ENCODE measurements around the gene ACTL7A. TPM values are rescaled to one million over a fixed set of nuclear protein-coding genes. Genes with fewer than 3 reads are reported as not detected.

Gene ACTL7A
- total and polyA plus RNA-seq, 2 of the 4 experiments (the other 2 are of a cell fraction): not detected

GRCh38 chr9:108867829-108868228, 5.8 kb downstream of the ACTL7A start:
- Histone ChIP-seq H4K8ac (ENCODE audit: low read depth in 2 of 2, low read length in 2 of 2) (no peak overlapping the region), H2BK5ac (ENCODE audit: low read depth, low read length, poor library complexity, severe bottlenecking) (no peak overlapping the region), H4K91ac (ENCODE audit: insufficient read depth, low read depth, low read length) (no peak overlapping the region), H3K27me3 (ENCODE audit: control insufficient read depth, insufficient read depth, low read length) (no peaks in the 10 kb centered on the region), H3K4me2 (ENCODE audit: low read depth, low read length) (no peak overlapping the region), H4K5ac (ENCODE audit: low read depth, low read length) (no peak overlapping the region), H3K9me3 (ENCODE audit: control insufficient read depth, insufficient read depth, low read length) (no peaks in the 10 kb centered on the region; the same call in 1 of the 2 replicates), H2AFZ (replicated peaks; ENCODE audit: low read length, poor library complexity) (no peak overlapping the region), H3K56ac (ENCODE audit: extremely low read depth, insufficient read depth, low read length) (no peak overlapping the region), H3K9ac (ENCODE audit: low read depth, low read length) (no peak overlapping the region), H3K9me1 (ENCODE audit: insufficient read depth, low read length) (peaks cover 6% of the 10 kb centered on the region; the same call in 1 of the 2 replicates), H3K79me1 (ENCODE audit: low read depth in 1 of 2, low read length in 2 of 2) (no peaks in the 10 kb centered on the region), H3K4me1 (ENCODE audit: control insufficient read depth, insufficient read depth, low read length) (peaks cover 5% of the 10 kb centered on the region; the same call in 1 of the 2 replicates), H3K23ac (ENCODE audit: low read depth, low read length) (no peak overlapping the region), H3K27ac (ENCODE audit: insufficient read depth, low read length) (no peak overlapping the region), H3K18ac (ENCODE audit: low read depth, low read length) (no peak overlapping the region), H3K14ac (replicated peaks; ENCODE audit: low read depth, low read length) (no peak overlapping the region), H3K4ac (ENCODE audit: low read depth, low read length) (no peak overlapping the region), H4K20me1 (ENCODE audit: insufficient read depth, low read length) (no peaks in the 10 kb centered on the region), H2BK120ac (ENCODE audit: low read depth, low read length) (no peak overlapping the region), H2AK9ac (replicated peaks; ENCODE audit: low read depth, low read length, poor library complexity) (no peak overlapping the region), H2BK20ac (ENCODE audit: low read depth, low read length) (no peak overlapping the region), H3K36me3 (ENCODE audit: control insufficient read depth, insufficient read depth, low read length) (peaks cover 11% of the 10 kb centered on the region), H3K4me3 (ENCODE audit: insufficient read depth, low read depth, low read length) (no peak overlapping the region), H2BK15ac (ENCODE audit: low read depth, low read length) (no peak overlapping the region), H2AK5ac (ENCODE audit: low read depth, low read length) (no peak overlapping the region)
- TF ChIP-seq SMC3 (IDR thresholded peaks at IDR 0.05; ENCODE audit: low read depth, low read length): no peak
- no peak for TF ChIP-seq USF2 (IDR thresholded peaks at IDR 0.05; ENCODE audit: low read depth, low read length)
- no peak for TF ChIP-seq CTCF (conservative IDR thresholded peaks at IDR 0.05; ENCODE audit: low read depth, low read length)
- no peak for TF ChIP-seq BHLHE40 (IDR thresholded peaks at IDR 0.05; ENCODE audit: low read depth, low read length)
- no peak for TF ChIP-seq NFE2L2 (IDR thresholded peaks at IDR 0.05; ENCODE audit: low read depth, low read length)
- no peak for TF ChIP-seq CHD1 (IDR thresholded peaks at IDR 0.05; ENCODE audit: low read depth, low read length)
- no peak for TF ChIP-seq MXI1 (IDR thresholded peaks at IDR 0.05; ENCODE audit: borderline replicate concordance, low read depth, low read length)
- TF ChIP-seq MAZ (IDR thresholded peaks at IDR 0.05; ENCODE audit: borderline replicate concordance, low read depth, low read length): no peak
- TF ChIP-seq CEBPB (IDR thresholded peaks at IDR 0.05; ENCODE audit: low read depth, low read length): no peak
- TF ChIP-seq MAFK (IDR thresholded peaks at IDR 0.05; ENCODE audit: low read depth, low read length): no peak
- TF ChIP-seq POLR2A (IDR thresholded peaks at IDR 0.05; ENCODE audit: low read depth, low read length): no peak
- no TSS peak for BruUV-seq (replicated peaks)
- 80% methylated on average over 1 of the region's 4 CpGs; no CpG with 5 or more reads in 1 of the 2 experiments for WGBS, 2 experiments (ENCODE audit: extremely low coverage in 2 of 2, insufficient read length in 1 of 2)
- CTCF ChIA-PET: no interaction called here
- in situ Hi-C loops (cut with MboI; ENCODE audit: low sequenced_read_pairs) (no loop called here), dilution Hi-C loops (cut with HindIII; ENCODE audit: low sequenced_read_pairs, unreplicated experiment) (no loop called here), intact Hi-C loops (cut with micrococcal nuclease) (no loop called here)
- POLR2A ChIA-PET (ENCODE audit: unreplicated experiment): no interaction called here
- ATAC-seq (ENCODE audit: low read depth): no peak
- no peak for DNase-seq

All from IMR-90 (cell line).